A549 treated with RU486 at 1 μM for 4 hours (cell line): ENCODE data around the gene C6orf141. TPM values are rescaled to one million over a fixed set of nuclear protein-coding genes. Genes with fewer than 3 reads are reported as not detected.

Experiments used
- total RNA-seq: library from RNA; stranded (reverse); fragments of 200-300 nt; extraction: Qiagen RNA extraction; gene quantifications from 5 replicates; pipeline ENCODE4 v1.2.3, GENCODE V29; 2022; ENCODE audit warnings: low read depth

The C6orf141 gene
- 20.9 to 24.6 TPM (median 22.9 TPM) in 5 replicates for total RNA-seq

GRCh38 chr6:49550492-49551077, at the start of gene C6orf141:
C6orf141 (plus strand) TSS chr6:49550668; CDS start chr6:49550793, 125 bp downstream.

Other genes with a start within 250 kb of the C6orf141 start
- 4.0 to 6.6 TPM (median 5.6 TPM) in 5 replicates for gene MMUT, start 87.4 kb upstream of the C6orf141 start, total RNA-seq
- 3.4 to 8.9 TPM (median 8.2 TPM) in 5 replicates for gene CENPQ, start 87.3 kb upstream of the C6orf141 start, total RNA-seq
- not detected in 5 replicates for gene GLYATL3, start 50.7 kb upstream of the C6orf141 start, total RNA-seq
- 0.09 to 0.10 TPM in 2 of 5 replicates, not detected in the others for gene RHAG, start 86.2 kb downstream of the C6orf141 start, total RNA-seq
- gene CRISP2, start 162.9 kb downstream of the C6orf141 start, total RNA-seq, result not detected in 5 replicates
- 0.06 TPM in 1 of 5 replicates, not detected in the others for gene CRISP3, start 193.7 kb downstream of the C6orf141 start, total RNA-seq
- not detected in 5 replicates for gene PGK2, start 236.6 kb downstream of the C6orf141 start, total RNA-seq